Tibial artery (tissue), 4 donors: ENCODE measurements around the gene SETBP1.
A peak's percentile ranks its signal among the peaks of the same experiment; 100 is the strongest.

Source experiments
- DNase-seq, 2 donors: peaks; one replicate each; pipeline ENCODE4 v3.0.0-alpha.2; 2019
- H3K27ac ChIP-seq, 2 donors: fragments of 200-600 bp; sonication (generic) in 1 of 2; 1 replicate in 1 of 2; 2 replicates in 1 of 2; pipeline ENCODE4 v1.5.1; 2018 to 2019; ENCODE audit warnings: mild to moderate bottlenecking in 1 of 2
- H3K27me3 ChIP-seq, 2 donors: fragments of 200-600 bp; sonication (generic) in 1 of 2; one replicate each; pipeline versions ENCODE4 v1.5.1 to v1.6.0; 2016 to 2019
- H3K36me3 ChIP-seq, 3 donors: fragments of 200-600 bp; sonication (generic) in 2 of 3; one replicate each; pipeline ENCODE4 v1.5.1; 2016 to 2019; ENCODE audit warnings: mild to moderate bottlenecking in 2 of 3
- H3K4me1 ChIP-seq, 4 donors: fragments of 200-600 bp; sonication (generic) in 2 of 4; 1 replicate in 3 of 4; 2 replicates in 1 of 4; pipeline ENCODE4 v1.5.1; 2016 to 2019
- H3K4me3 ChIP-seq, 2 donors: fragments of 200-600 bp; sonication (generic) in 1 of 2; 1 replicate in 1 of 2; 2 replicates in 1 of 2; pipeline ENCODE4 v1.5.1; 2018 to 2019; ENCODE audit warnings: mild to moderate bottlenecking in 2 of 2
- H3K9me3 ChIP-seq, 3 donors: fragments of 200-600 bp; sonication (generic) in 1 of 3; one replicate each; pipeline ENCODE4 v1.5.1; 2016 to 2019
- intact Hi-C: fragments of 100-400 bp; cut with DNase I; formaldehyde crosslinking; loops from one replicate; pipeline ENCODE4 v1.15.0; 2023; ENCODE audit warnings: low total_unique reads
- TF ChIP-seq, protein P1 (sequence below), 2 experiments: fragments of 200-600 bp in 1 of 2; fragments of 450-650 bp in 1 of 2; IDR thresholded peaks; one replicate each; pipeline ENCODE4 v1.5.1; 2017 to 2019; ENCODE audit warnings: antibody characterized with exemption in 2 of 2, mild to moderate bottlenecking in 1 of 2, moderate library complexity in 1 of 2

SETBP1 gene

DNA sequence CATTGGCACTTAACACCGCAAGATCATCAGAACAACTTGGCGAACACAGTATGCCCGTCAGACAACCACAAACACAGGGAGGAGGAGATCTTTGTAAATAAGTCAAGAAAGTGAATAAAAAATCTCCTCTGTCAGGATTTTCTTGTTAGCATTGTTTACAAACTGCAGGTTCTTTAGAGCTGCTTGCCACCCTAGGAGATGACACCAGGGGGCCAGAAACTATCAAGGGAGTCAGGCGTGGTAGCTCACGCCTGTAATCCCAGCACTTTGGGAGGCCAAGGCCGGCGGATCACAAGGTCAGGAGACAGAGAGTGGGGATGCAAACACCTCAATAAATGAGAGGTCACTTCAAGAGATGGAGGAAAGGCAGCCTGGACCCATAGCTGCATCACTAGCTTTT, 428.1 kb downstream of the SETBP1 start:
- Histone ChIP-seq H3K4me1 (peaks cover 0 to 8% (median 0%) of the 10 kb centered on the region in 4 donors), H3K36me3 (no peaks in the 10 kb centered on the region), H3K9me3 (no peaks in the 10 kb centered on the region), H3K4me3 (no peak overlapping the region), H3K27me3 (no peaks in the 10 kb centered on the region), H3K27ac (no peak overlapping the region)
- intact Hi-C loops, result no loop called here
- DNase-seq, result no peak
- TF ChIP-seq, protein P1, sequence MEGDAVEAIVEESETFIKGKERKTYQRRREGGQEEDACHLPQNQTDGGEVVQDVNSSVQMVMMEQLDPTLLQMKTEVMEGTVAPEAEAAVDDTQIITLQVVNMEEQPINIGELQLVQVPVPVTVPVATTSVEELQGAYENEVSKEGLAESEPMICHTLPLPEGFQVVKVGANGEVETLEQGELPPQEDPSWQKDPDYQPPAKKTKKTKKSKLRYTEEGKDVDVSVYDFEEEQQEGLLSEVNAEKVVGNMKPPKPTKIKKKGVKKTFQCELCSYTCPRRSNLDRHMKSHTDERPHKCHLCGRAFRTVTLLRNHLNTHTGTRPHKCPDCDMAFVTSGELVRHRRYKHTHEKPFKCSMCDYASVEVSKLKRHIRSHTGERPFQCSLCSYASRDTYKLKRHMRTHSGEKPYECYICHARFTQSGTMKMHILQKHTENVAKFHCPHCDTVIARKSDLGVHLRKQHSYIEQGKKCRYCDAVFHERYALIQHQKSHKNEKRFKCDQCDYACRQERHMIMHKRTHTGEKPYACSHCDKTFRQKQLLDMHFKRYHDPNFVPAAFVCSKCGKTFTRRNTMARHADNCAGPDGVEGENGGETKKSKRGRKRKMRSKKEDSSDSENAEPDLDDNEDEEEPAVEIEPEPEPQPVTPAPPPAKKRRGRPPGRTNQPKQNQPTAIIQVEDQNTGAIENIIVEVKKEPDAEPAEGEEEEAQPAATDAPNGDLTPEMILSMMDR (IDR thresholded peaks at IDR 0.05), result no peak

DNA sequence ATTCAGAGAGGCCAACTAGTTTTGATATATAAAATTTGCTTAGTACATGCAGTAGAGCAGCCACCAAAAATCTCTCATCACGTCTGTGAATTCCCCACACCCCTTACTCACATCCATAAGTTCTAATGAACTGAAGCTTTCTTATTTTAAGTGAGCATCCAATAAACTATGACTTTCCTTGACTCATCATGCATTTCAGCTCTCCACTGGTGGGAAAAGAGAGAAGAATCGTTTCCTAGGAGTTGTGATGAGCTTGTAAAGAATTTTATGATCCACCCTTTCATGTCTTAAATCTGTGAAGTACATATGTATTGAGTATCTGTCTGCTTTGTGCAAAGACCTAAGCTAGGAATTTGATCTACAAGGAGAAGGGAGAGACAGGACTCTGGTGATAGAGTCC, 428.6 kb downstream of the SETBP1 start:
- DNase-seq, result no peak
- intact Hi-C loops, result no loop called here
- H3K27me3 ChIP-seq, result no peaks in the 10 kb centered on the region
- H3K36me3 ChIP-seq, result no peaks in the 10 kb centered on the region
- TF ChIP-seq, protein P1 (IDR thresholded peaks at IDR 0.05), result no peak
- no peak overlapping the region for H3K27ac ChIP-seq
- H3K4me1 ChIP-seq, result peaks cover 0 to 8% (median 0%) of the 10 kb centered on the region in 4 donors
- H3K9me3 ChIP-seq, result no peaks in the 10 kb centered on the region
- H3K4me3 ChIP-seq, result no peak overlapping the region

DNA sequence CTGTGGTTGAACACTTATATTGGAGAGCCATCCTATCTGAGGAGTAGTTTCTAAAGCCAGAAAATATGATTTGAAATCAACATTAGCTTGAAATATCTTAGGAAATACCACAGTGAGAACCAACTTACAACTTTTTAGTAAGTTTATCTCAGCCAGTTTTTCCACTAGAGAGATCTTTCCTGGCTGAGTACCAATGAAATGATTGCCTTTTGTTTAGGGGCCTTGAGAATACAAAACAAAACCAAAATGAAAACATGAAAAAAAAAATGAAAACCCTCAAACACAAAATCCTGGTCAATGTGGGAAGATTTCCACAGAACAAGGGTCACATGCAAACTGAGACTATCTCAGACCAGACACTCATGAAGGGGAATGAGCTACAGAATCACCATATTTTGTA, 429.0 kb downstream of the SETBP1 start:
- H3K9me3 ChIP-seq, result no peaks in the 10 kb centered on the region
- DNase-seq, result no peak
- no peaks in the 10 kb centered on the region for H3K27me3 ChIP-seq
- H3K4me1 ChIP-seq, result peaks cover 0 to 8% (median 0%) of the 10 kb centered on the region in 4 donors
- TF ChIP-seq, protein P1 (IDR thresholded peaks at IDR 0.05), result no peak
- no peak overlapping the region for H3K27ac ChIP-seq
- intact Hi-C loops, result no loop called here
- no peaks in the 10 kb centered on the region for H3K36me3 ChIP-seq
- no peak overlapping the region for H3K4me3 ChIP-seq

DNA sequence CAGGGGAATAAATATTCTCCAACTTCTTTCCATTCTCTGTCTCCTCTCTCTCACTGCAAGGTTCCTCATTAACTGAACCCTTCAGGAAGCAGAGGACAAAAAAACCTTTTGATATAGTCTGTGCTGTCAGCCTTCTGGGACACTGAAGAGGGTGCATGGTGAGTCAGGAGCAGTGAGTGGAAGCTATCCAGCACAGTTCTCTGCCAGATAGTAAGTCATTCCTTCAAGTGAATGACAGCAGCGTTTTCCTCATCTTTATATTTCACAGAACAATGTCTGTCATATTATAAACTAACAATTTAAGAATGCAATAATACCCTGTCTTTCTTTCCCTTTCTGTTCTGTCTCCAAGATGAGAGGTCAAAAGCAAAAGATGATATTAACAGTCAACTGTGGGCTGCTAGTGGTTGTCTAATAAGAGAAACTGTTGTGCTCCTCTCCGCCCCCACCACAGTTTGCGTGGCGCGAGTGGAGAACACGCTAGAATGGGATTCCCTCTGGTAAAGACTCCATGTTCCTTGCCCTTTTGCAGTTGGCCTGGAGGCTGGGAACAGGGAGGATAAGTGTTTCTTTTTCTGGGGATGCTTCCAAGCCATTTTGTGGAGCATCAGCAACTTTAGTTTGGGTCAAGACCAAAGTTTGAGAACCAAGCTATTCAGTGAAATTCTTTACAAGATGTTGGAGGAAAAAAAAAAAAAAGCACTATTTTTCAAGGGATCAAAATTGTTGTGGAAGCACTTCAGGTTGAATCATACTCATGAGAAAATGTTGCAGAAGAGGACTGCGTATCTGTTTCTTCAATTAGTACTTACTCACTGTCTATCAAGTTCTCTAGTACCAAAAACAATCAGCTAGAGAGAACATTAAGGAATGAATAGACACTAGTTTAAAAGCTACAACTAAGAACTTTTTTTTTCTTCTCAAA, 430.2 kb downstream of the SETBP1 start:
- H3K27ac ChIP-seq, result peak overlapping the region in 1 of 2 donors; percentile 19
- TF ChIP-seq, protein P1 (IDR thresholded peaks at IDR 0.05), result no peak
- peaks cover 0 to 8% (median 0%) of the 10 kb centered on the region in 4 donors for H3K4me1 ChIP-seq
- no peak overlapping the region for H3K4me3 ChIP-seq
- no peaks in the 10 kb centered on the region for H3K9me3 ChIP-seq
- intact Hi-C loops, result no loop called here
- H3K36me3 ChIP-seq, result no peaks in the 10 kb centered on the region
- H3K27me3 ChIP-seq, result no peaks in the 10 kb centered on the region
- DNase-seq, result peak; percentile 46 to 65

DNA sequence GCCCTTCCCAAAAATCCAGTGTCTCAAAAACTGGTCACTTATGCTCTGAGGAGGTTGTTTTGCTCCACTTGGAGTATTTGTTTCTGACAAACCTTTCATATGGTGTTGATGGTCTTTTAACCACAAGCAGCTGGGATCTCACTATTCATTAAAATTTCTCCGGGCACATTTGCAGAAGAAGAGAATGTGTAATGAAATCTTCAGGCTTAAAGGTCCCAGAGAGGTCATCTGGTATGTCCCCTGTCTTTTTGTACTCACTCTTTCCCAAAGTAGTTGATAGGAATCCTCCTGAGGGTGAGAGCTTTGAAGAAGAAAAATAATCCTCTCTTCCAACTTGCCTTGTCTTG, 430.8 kb downstream of the SETBP1 start:
- TF ChIP-seq, protein P1 (IDR thresholded peaks at IDR 0.05), result no peak
- no peaks in the 10 kb centered on the region for H3K9me3 ChIP-seq
- DNase-seq, result no peak
- no peak overlapping the region for H3K27ac ChIP-seq
- intact Hi-C loops, result no loop called here
- no peaks in the 10 kb centered on the region for H3K36me3 ChIP-seq
- H3K27me3 ChIP-seq, result no peaks in the 10 kb centered on the region
- H3K4me1 ChIP-seq, result peaks cover 0 to 2% (median 0%) of the 10 kb centered on the region in 4 donors
- no peak overlapping the region for H3K4me3 ChIP-seq
